Sigmoid colon (tissue), 7 donors: ENCODE measurements around the gene ARMH1. TPM values are rescaled to one million over a fixed set of nuclear protein-coding genes. Genes with fewer than 3 reads are reported as not detected.

Experiments used
- DNase-seq: peaks from one replicate; pipeline ENCODE4 v3.0.0-alpha.2; 2019
- H3K27ac ChIP-seq, 4 donors: fragments of 200-600 bp; sonication (generic); one replicate each; pipeline ENCODE4 v1.5.1; 2016 to 2019; ENCODE audit warnings: mild to moderate bottlenecking in 1 of 4
- H3K27me3 ChIP-seq, 3 donors: fragments of 200-600 bp; sonication (generic); one replicate each; pipeline ENCODE4 v1.5.1; 2019; ENCODE audit warnings: mild to moderate bottlenecking in 1 of 3
- H3K36me3 ChIP-seq, 4 donors: fragments of 200-600 bp; sonication (generic); one replicate each; pipeline ENCODE4 v1.5.1; 2016 to 2019
- H3K4me1 ChIP-seq, 4 donors: fragments of 200-600 bp; sonication (generic); one replicate each; pipeline ENCODE4 v1.5.1; 2017 to 2019
- H3K4me3 ChIP-seq, 4 donors: fragments of 200-600 bp; sonication (generic); one replicate each; pipeline ENCODE4 v1.5.1; 2017 to 2019; ENCODE audit warnings: mild to moderate bottlenecking in 2 of 4, moderate library complexity in 1 of 4
- H3K9me3 ChIP-seq, 4 donors: fragments of 200-600 bp in 3 of 4; sonication (generic) in 3 of 4; one replicate each; pipeline versions ENCODE4 v1.5.1 to v1.6.1; 2013 to 2019
- CTCF ChIP-seq, 4 experiments: fragments of 450-650 bp in 3 of 4; fragments of 200-600 bp in 1 of 4; IDR thresholded peaks; one replicate each; pipeline ENCODE4 v1.5.1; 2016 to 2019; ENCODE audit warnings: antibody characterized with exemption in 4 of 4, mild to moderate bottlenecking in 3 of 4, moderate library complexity in 2 of 4
- EP300 ChIP-seq, 4 donors: sonication (generic); formaldehyde crosslinking; IDR thresholded peaks; one replicate each; pipeline ENCODE4 v1.6.1; 2017; ENCODE audit warnings: antibody characterized with exemption in 4 of 4
- POLR2A ChIP-seq, 2 donors: fragments of 450-650 bp; IDR thresholded peaks; one replicate each; pipeline ENCODE4 v1.6.1; 2016; ENCODE audit warnings: antibody characterized with exemption in 2 of 2, mild to moderate bottlenecking in 2 of 2, moderate library complexity in 2 of 2
- POLR2AphosphoS5 ChIP-seq, 4 donors: sonication (generic); formaldehyde crosslinking; IDR thresholded peaks; one replicate each; pipeline ENCODE4 v1.6.1; 2017; ENCODE audit warnings: antibody characterized with exemption in 4 of 4
- WGBS, 2 donors: extraction: QIAGEN DNeasy Blood & Tissue Kit; methylation state at CpG; one replicate each; pipeline ENCODE4 v1.1.7; 2013; 5-methylcytosine and 5-hydroxymethylcytosine counted together
- intact Hi-C: fragments of 100-400 bp; cut with DNase I; formaldehyde crosslinking; loops from one replicate; pipeline ENCODE4 v1.15.1; 2023
- polyA plus RNA-seq, 3 donors: library from polyadenylated mRNA; stranded (reverse); fragments of 200-250 nt; gene quantifications; one replicate each; pipeline ENCODE4 v1.2.3, GENCODE V29; 2013
- total RNA-seq, 4 donors: library from RNA; depleted of rRNA; stranded (reverse); fragments of >200 nt; gene quantifications; one replicate each; pipeline ENCODE4 v1.1.0, GENCODE V29; 2016
- donor health status: healthy with polysubstance abuse.
- donor health status: Bipolar disorder and iron deficiency.
- donor health status: healthy.

The ARMH1 gene
- total and polyA plus RNA-seq, 7 donors, result 0.33 to 23.0 (median 1.3) TPM; not detected in 3

GRCh38 chr1:44644806-44645205 lies 29.7 kb upstream of the ARMH1 start:
- Histone ChIP-seq H3K4me1 (peaks cover 0 to 80% (median 65%) of the 10 kb centered on the region in 4 donors), H3K27me3 (no peaks in the 10 kb centered on the region), H3K27ac (peak overlapping the region; percentile 86 to 92 (median 90)), H3K9me3 (no peaks in the 10 kb centered on the region), H3K4me3 (no peak overlapping the region), H3K36me3 (peaks cover 4 to 79% (median 36%) of the 10 kb centered on the region in 4 donors)
- no peak for DNase-seq
- intact Hi-C loops, result no loop called here
- WGBS, 2 donors, result 94% methylated on average over 7 of the region's 7 CpGs
- TF ChIP-seq EP300 (IDR thresholded peaks at IDR 0.05), result no peak
- no peak for TF ChIP-seq POLR2A (IDR thresholded peaks at IDR 0.05)
- no peak for TF ChIP-seq CTCF (IDR thresholded peaks at IDR 0.05)
- TF ChIP-seq POLR2AphosphoS5 (IDR thresholded peaks at IDR 0.05), result no peak

GRCh38 chr1:44645476-44646244 lies 28.9 kb upstream of the ARMH1 start:
- peaks cover 0 to 80% (median 64%) of the 10 kb centered on the region in 4 donors for H3K4me1 ChIP-seq
- WGBS, 2 donors, result 85 to 87% methylated on average over 18 of the region's 18 CpGs
- no peaks in the 10 kb centered on the region for H3K9me3 ChIP-seq
- TF ChIP-seq CTCF (IDR thresholded peaks at IDR 0.05), result no peak
- peak in 2 of 4 donors; percentile 45 to 56 for TF ChIP-seq POLR2AphosphoS5 (IDR thresholded peaks at IDR 0.05)
- TF ChIP-seq EP300 (IDR thresholded peaks at IDR 0.05), result peak in 1 of 4 donors; percentile 3
- TF ChIP-seq POLR2A (IDR thresholded peaks at IDR 0.05), result no peak
- H3K27me3 ChIP-seq, result no peaks in the 10 kb centered on the region
- H3K27ac ChIP-seq, result peak overlapping the region; percentile 86 to 92 (median 90)
- intact Hi-C loops, result loop anchor here (2.0 kb wide), 1 partner anchor 29 kb away; no protein-coding TSS in a partner anchor
- DNase-seq, result peak; percentile 86
- peaks cover 12 to 79% (median 36%) of the 10 kb centered on the region in 4 donors for H3K36me3 ChIP-seq
- peak overlapping the region in 1 of 4 donors; percentile 2 for H3K4me3 ChIP-seq

GRCh38 chr1:44646261-44647110 lies 28.0 kb upstream of the ARMH1 start:
- TF ChIP-seq EP300 (IDR thresholded peaks at IDR 0.05) (peak in 2 of 4 donors; percentile 76 to 80), CTCF (IDR thresholded peaks at IDR 0.05) (no peak), POLR2A (IDR thresholded peaks at IDR 0.05) (no peak), POLR2AphosphoS5 (IDR thresholded peaks at IDR 0.05) (peak; percentile 66 to 82 (median 75))
- Histone ChIP-seq H3K9me3 (no peaks in the 10 kb centered on the region), H3K27ac (peak overlapping the region; percentile 86 to 92 (median 90)), H3K4me1 (peaks cover 0 to 74% (median 57%) of the 10 kb centered on the region in 4 donors), H3K4me3 (peak overlapping the region in 1 of 4 donors; percentile 2), H3K27me3 (no peaks in the 10 kb centered on the region), H3K36me3 (peaks cover 19 to 79% (median 39%) of the 10 kb centered on the region in 4 donors)
- intact Hi-C loops, result loop anchor here (2.0 kb wide), 1 partner anchor 30 kb away; no protein-coding TSS in a partner anchor
- peak; percentile 90 for DNase-seq
- WGBS, 2 donors, result 85 to 86% methylated on average over 28 of the region's 28 CpGs

GRCh38 chr1:44647896-44648295 lies 26.6 kb upstream of the ARMH1 start:
- H3K4me3 ChIP-seq, result no peak overlapping the region
- TF ChIP-seq CTCF (IDR thresholded peaks at IDR 0.05), result no peak
- TF ChIP-seq POLR2A (IDR thresholded peaks at IDR 0.05), result no peak
- TF ChIP-seq POLR2AphosphoS5 (IDR thresholded peaks at IDR 0.05), result no peak
- no peak for TF ChIP-seq EP300 (IDR thresholded peaks at IDR 0.05)
- no peaks in the 10 kb centered on the region for H3K9me3 ChIP-seq
- WGBS, 2 donors, result 72 to 81% methylated on average over 2 of the region's 2 CpGs
- peaks cover 0 to 60% (median 44%) of the 10 kb centered on the region in 4 donors for H3K4me1 ChIP-seq
- intact Hi-C loops, result loop anchor here (2.0 kb wide), 1 partner anchor 31 kb away; no protein-coding TSS in a partner anchor
- no peaks in the 10 kb centered on the region for H3K27me3 ChIP-seq
- peaks cover 19 to 74% (median 38%) of the 10 kb centered on the region in 4 donors for H3K36me3 ChIP-seq
- H3K27ac ChIP-seq, result peak overlapping the region in 3 of 4 donors; percentile 86 to 92 (median 90)
- no peak for DNase-seq
